Measurements from ENCODE around the gene BNIP3.
"Not testable (repeated sequence)": the region's sequence is repeated elsewhere in the genome, so short reads cannot be mapped to it uniquely, and the experiment has no call there.

DNA sequence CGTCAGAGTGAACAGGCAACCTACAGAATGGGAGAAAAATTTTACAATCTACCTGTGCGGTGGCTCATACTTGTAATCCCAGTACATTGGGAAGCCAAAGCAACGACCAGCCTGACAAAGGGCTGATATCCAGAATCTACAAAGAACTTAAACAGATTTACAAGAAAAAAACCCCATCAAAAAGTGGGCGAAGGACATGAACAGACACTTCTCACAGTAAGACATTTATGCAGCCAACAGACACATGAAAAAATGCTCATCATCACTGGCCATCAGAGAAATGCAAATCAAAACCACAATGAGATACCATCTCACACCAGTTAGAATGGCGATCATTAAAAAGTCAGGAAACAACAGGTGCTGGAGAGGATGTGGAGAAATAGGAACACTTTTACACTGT, 5.6 kb upstream of the BNIP3 start:
- not testable (repeated sequence) for TF ChIP-seq CTCF (IDR thresholded peaks at IDR 0.05; ENCODE audit: poor library complexity); EZH2phosphoT487 (IDR thresholded peaks at IDR 0.05; ENCODE audit: low read depth, severe bottlenecking, unreplicated experiment)

All from hepatocyte (in vitro differentiated cells).